ENCODE data around the gene NOX5. TPM values are rescaled to one million over a fixed set of nuclear protein-coding genes. Genes with fewer than 3 reads are reported as not detected.
A peak's percentile ranks its signal among the peaks of the same experiment; 100 is the strongest.

NOX5 gene
- total RNA-seq, 1 donor from 2014 or later, result not detected

DNA sequence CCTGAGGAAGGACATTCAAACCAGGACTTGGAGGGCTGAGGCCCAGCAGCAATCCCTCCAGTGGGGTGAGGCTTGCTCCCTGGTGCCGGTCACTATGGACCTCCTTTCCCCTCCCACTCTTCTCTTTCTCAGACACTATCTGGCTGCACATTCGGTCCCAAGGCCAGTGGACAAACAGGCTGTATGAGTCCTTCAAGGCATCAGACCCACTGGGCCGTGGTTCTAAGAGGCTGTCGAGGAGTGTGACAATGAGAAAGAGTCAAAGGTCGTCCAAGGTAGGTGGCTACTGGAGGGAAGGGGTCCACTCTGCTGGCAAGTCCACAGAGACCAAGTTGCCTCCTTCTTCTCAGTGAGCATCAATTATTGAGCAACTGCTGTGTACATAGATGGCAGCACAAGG is 28.0 kb downstream of the NOX5 start:
- Histone ChIP-seq H3K36me3 (no peaks in the 10 kb centered on the region), H3K27me3 (ENCODE audit: low read depth) (peaks cover 5% of the 10 kb centered on the region), H3K27ac (replicated peaks) (no peak overlapping the region), H3K9me3 (replicated peaks) (no peaks in the 10 kb centered on the region), H3K4me1 (no peaks in the 10 kb centered on the region), H3K4me3 (no peak overlapping the region)
- TF ChIP-seq, protein P1, sequence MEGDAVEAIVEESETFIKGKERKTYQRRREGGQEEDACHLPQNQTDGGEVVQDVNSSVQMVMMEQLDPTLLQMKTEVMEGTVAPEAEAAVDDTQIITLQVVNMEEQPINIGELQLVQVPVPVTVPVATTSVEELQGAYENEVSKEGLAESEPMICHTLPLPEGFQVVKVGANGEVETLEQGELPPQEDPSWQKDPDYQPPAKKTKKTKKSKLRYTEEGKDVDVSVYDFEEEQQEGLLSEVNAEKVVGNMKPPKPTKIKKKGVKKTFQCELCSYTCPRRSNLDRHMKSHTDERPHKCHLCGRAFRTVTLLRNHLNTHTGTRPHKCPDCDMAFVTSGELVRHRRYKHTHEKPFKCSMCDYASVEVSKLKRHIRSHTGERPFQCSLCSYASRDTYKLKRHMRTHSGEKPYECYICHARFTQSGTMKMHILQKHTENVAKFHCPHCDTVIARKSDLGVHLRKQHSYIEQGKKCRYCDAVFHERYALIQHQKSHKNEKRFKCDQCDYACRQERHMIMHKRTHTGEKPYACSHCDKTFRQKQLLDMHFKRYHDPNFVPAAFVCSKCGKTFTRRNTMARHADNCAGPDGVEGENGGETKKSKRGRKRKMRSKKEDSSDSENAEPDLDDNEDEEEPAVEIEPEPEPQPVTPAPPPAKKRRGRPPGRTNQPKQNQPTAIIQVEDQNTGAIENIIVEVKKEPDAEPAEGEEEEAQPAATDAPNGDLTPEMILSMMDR (IDR thresholded peaks at IDR 0.05; ENCODE audit: borderline replicate concordance), result no peak
- intact Hi-C loops (cut with micrococcal nuclease), result no loop called here
- no peak for DNase-seq

DNA sequence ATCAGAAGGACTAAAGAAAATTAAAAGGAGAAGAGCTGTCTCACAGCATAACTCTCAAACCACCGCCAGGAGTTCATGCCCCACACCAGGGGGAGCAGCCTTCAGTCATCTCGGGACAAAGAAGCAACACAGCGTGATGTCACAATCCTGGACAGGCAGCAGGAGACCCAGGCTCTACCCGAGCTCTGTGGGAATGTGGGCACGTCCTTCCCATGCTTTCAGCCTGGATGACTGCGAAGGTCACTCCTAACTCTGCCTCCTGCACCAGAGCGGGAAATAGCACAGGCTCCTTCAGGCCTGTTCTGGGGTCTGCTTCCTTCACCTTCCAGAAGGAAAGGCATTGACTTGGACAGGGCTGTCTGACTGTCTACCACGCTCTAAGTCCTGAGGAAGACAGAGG is 31.3 kb downstream of the NOX5 start:
- intact Hi-C loops (cut with micrococcal nuclease), result no loop called here
- no peaks in the 10 kb centered on the region for H3K36me3 ChIP-seq
- no peaks in the 10 kb centered on the region for H3K9me3 ChIP-seq (replicated peaks)
- no peaks in the 10 kb centered on the region for H3K4me1 ChIP-seq
- no peak for DNase-seq
- H3K27ac ChIP-seq (replicated peaks), result no peak overlapping the region
- TF ChIP-seq, protein P1 (IDR thresholded peaks at IDR 0.05; ENCODE audit: borderline replicate concordance), result peak; percentile 22
- H3K4me3 ChIP-seq, result no peak overlapping the region
- H3K27me3 ChIP-seq (ENCODE audit: low read depth), result no peaks in the 10 kb centered on the region

DNA sequence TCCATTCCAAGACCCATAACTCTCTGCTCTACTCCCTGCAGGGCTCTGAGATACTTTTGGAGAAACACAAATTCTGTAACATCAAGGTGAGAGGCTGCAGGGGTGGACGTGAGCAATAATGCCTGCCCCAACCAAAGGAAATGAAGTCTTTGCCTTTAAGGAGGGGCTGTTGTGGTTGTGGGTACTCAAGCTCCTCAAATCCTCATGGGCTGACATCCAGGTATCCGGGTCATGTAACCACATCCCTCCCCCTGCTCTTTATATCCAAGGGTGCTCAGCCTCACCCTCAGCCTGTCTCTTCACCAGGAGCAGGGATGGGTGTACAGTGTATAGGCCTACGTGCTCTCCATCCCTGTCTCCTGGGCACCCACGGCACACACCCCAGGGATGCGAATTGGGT is 32.3 kb downstream of the NOX5 start:
- no peaks in the 10 kb centered on the region for H3K27me3 ChIP-seq (ENCODE audit: low read depth)
- no peaks in the 10 kb centered on the region for H3K4me1 ChIP-seq
- TF ChIP-seq, protein P1 (IDR thresholded peaks at IDR 0.05; ENCODE audit: borderline replicate concordance), result no peak
- H3K9me3 ChIP-seq (replicated peaks), result no peaks in the 10 kb centered on the region
- H3K36me3 ChIP-seq, result no peaks in the 10 kb centered on the region
- intact Hi-C loops (cut with micrococcal nuclease), result no loop called here
- no peak for DNase-seq
- no peak overlapping the region for H3K4me3 ChIP-seq
- H3K27ac ChIP-seq (replicated peaks), result no peak overlapping the region

DNA sequence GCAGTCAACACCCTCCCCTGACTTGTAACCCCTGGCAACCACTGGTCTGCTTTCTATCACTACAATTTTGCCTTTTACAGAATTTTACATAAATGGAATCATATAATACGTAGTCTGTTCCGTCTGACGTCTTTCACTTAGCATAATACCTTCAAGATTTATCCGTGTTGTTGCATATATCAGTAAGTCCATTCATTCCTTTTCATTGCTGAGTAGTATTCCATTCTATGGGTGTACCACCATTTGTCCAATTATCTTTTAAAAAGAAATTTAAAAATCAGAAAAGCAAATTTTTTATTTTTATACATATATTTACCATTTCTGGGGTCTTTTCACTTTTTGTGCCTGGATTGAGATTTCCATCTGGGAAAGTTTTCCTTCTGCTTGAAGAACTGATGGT is 35.5 kb downstream of the NOX5 start:
- DNase-seq, result no peak
- no peaks in the 10 kb centered on the region for H3K4me1 ChIP-seq
- no peak overlapping the region for H3K4me3 ChIP-seq
- no peaks in the 10 kb centered on the region for H3K9me3 ChIP-seq (replicated peaks)
- TF ChIP-seq, protein P1 (IDR thresholded peaks at IDR 0.05; ENCODE audit: borderline replicate concordance), result no peak
- H3K27me3 ChIP-seq (ENCODE audit: low read depth), result no peaks in the 10 kb centered on the region
- no peaks in the 10 kb centered on the region for H3K36me3 ChIP-seq
- no peak overlapping the region for H3K27ac ChIP-seq (replicated peaks)
- intact Hi-C loops (cut with micrococcal nuclease), result loop anchor here (10.0 kb wide), 1 partner anchor 175 kb away; no protein-coding TSS in a partner anchor

DNA sequence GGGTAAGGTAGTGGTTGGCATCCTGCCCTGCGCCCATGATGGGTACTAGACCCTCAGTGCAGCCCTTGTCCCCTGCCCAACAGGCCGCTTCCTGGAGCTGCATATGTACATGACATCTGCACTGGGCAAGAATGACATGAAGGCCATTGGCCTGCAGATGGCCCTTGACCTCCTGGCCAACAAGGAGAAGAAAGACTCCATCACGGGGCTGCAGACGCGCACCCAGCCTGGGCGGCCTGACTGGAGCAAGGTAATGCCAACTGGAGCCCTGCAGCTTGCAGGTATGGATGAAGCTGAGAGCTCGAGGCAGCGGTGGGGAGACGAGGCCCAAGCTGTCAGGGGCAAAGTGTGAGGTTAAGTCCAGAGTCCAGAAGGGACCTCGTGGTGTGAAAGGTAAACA is 40.8 kb downstream of the NOX5 start:
- intact Hi-C loops (cut with micrococcal nuclease), result loop anchor here (10.0 kb wide), 1 partner anchor 170 kb away; no protein-coding TSS in a partner anchor
- DNase-seq, result no peak

More for the DNA sequence above, 40.8 kb downstream of the NOX5 start:
- H3K4me3 ChIP-seq, result no peak overlapping the region
- H3K27ac ChIP-seq (replicated peaks), result no peak overlapping the region
- TF ChIP-seq, protein P1 (IDR thresholded peaks at IDR 0.05; ENCODE audit: borderline replicate concordance), result no peak
- H3K36me3 ChIP-seq, result no peaks in the 10 kb centered on the region
- H3K27me3 ChIP-seq (ENCODE audit: low read depth), result peaks cover 9% of the 10 kb centered on the region
- H3K9me3 ChIP-seq (replicated peaks), result no peaks in the 10 kb centered on the region
- H3K4me1 ChIP-seq, result peaks cover 16% of the 10 kb centered on the region

All from left ventricle myocardium inferior (tissue), 1 donor.